Sigmoid colon (tissue), 4 donors: ENCODE data around the gene PLEKHO2.

Experiments used
- EP300 ChIP-seq, 4 donors: sonication (generic); formaldehyde crosslinking; IDR thresholded peaks; one replicate each; pipeline ENCODE4 v1.6.1; 2017; ENCODE audit warnings: antibody characterized with exemption in 4 of 4
- POLR2AphosphoS5 ChIP-seq, 4 donors: sonication (generic); formaldehyde crosslinking; IDR thresholded peaks; one replicate each; pipeline ENCODE4 v1.6.1; 2017; ENCODE audit warnings: antibody characterized with exemption in 4 of 4
- TF ChIP-seq, protein P1 (sequence below), 4 experiments: fragments of 450-650 bp in 3 of 4; fragments of 200-600 bp in 1 of 4; IDR thresholded peaks; one replicate each; pipeline ENCODE4 v1.5.1; 2016 to 2019; ENCODE audit warnings: antibody characterized with exemption in 4 of 4, mild to moderate bottlenecking in 3 of 4, moderate library complexity in 2 of 4

DNA sequence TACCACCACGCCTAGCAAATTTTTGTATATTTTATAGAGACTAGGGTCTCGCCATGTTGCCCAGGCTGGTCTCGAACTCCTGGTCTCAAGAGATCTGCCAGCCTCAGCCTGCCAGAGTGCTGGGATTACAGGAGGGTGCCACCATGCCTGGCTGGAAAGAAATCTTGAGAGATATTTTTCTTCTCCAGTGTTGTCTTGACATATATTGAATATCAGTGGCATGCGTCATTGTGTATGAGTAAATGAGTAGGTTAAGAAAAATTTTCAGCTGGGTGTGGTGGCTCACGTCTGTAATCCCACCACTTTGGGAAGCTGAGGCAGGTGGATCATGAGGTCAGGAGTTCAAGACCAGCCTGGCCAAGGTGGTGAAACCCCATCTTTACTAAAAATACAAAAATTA lies 12.7 kb upstream of the PLEKHO2 start:
- no peak for TF ChIP-seq POLR2AphosphoS5 (IDR thresholded peaks at IDR 0.05)
- TF ChIP-seq, protein P1, sequence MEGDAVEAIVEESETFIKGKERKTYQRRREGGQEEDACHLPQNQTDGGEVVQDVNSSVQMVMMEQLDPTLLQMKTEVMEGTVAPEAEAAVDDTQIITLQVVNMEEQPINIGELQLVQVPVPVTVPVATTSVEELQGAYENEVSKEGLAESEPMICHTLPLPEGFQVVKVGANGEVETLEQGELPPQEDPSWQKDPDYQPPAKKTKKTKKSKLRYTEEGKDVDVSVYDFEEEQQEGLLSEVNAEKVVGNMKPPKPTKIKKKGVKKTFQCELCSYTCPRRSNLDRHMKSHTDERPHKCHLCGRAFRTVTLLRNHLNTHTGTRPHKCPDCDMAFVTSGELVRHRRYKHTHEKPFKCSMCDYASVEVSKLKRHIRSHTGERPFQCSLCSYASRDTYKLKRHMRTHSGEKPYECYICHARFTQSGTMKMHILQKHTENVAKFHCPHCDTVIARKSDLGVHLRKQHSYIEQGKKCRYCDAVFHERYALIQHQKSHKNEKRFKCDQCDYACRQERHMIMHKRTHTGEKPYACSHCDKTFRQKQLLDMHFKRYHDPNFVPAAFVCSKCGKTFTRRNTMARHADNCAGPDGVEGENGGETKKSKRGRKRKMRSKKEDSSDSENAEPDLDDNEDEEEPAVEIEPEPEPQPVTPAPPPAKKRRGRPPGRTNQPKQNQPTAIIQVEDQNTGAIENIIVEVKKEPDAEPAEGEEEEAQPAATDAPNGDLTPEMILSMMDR (IDR thresholded peaks at IDR 0.05): no peak
- TF ChIP-seq EP300 (IDR thresholded peaks at IDR 0.05): no peak
